Measurements from ENCODE around the gene FILIP1L.

DNA sequence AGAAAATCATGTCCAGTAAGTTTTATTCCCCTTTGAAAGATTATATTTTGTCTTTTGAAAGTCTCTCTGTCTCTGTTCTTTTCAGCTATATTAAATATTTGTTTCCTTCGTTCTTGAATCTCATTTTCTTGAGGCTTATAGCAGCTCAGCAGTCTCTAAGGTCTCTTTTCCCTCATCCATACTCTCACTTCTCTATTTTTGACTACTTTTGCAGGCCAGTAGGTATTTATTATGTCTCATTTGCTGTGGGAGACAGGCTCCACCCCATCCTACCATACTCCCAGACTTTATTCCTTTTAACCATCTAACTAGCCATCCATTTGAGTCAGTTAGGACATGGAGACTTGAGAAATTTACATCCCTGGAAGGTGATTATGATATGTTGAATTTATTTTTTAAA lies 71.0 kb downstream of the FILIP1L start:
- no peak for TF ChIP-seq RARB (CRISPR knock-in tag; IDR thresholded peaks at IDR 0.05)
- no peak for TF ChIP-seq ZNF565 (CRISPR knock-in tag; conservative IDR thresholded peaks at IDR 0.05; ENCODE audit: low read depth)
- TF ChIP-seq ZC3H10 (CRISPR knock-in tag; IDR thresholded peaks at IDR 0.05), result no peak
- TF ChIP-seq ZFP3 (CRISPR knock-in tag; IDR thresholded peaks at IDR 0.05), result no peak
- TF ChIP-seq, protein P1, sequence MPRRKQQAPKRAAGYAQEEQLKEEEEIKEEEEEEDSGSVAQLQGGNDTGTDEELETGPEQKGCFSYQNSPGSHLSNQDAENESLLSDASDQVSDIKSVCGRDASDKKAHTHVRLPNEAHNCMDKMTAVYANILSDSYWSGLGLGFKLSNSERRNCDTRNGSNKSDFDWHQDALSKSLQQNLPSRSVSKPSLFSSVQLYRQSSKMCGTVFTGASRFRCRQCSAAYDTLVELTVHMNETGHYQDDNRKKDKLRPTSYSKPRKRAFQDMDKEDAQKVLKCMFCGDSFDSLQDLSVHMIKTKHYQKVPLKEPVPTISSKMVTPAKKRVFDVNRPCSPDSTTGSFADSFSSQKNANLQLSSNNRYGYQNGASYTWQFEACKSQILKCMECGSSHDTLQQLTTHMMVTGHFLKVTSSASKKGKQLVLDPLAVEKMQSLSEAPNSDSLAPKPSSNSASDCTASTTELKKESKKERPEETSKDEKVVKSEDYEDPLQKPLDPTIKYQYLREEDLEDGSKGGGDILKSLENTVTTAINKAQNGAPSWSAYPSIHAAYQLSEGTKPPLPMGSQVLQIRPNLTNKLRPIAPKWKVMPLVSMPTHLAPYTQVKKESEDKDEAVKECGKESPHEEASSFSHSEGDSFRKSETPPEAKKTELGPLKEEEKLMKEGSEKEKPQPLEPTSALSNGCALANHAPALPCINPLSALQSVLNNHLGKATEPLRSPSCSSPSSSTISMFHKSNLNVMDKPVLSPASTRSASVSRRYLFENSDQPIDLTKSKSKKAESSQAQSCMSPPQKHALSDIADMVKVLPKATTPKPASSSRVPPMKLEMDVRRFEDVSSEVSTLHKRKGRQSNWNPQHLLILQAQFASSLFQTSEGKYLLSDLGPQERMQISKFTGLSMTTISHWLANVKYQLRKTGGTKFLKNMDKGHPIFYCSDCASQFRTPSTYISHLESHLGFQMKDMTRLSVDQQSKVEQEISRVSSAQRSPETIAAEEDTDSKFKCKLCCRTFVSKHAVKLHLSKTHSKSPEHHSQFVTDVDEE (CRISPR knock-in tag; IDR thresholded peaks at IDR 0.05), result no peak
- TF ChIP-seq, protein P2, sequence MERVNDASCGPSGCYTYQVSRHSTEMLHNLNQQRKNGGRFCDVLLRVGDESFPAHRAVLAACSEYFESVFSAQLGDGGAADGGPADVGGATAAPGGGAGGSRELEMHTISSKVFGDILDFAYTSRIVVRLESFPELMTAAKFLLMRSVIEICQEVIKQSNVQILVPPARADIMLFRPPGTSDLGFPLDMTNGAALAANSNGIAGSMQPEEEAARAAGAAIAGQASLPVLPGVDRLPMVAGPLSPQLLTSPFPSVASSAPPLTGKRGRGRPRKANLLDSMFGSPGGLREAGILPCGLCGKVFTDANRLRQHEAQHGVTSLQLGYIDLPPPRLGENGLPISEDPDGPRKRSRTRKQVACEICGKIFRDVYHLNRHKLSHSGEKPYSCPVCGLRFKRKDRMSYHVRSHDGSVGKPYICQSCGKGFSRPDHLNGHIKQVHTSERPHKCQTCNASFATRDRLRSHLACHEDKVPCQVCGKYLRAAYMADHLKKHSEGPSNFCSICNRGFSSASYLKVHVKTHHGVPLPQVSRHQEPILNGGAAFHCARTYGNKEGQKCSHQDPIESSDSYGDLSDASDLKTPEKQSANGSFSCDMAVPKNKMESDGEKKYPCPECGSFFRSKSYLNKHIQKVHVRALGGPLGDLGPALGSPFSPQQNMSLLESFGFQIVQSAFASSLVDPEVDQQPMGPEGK (CRISPR knock-in tag; IDR thresholded peaks at IDR 0.05; ENCODE audit: borderline replicate concordance), result no peak
- TF ChIP-seq, protein P3, sequence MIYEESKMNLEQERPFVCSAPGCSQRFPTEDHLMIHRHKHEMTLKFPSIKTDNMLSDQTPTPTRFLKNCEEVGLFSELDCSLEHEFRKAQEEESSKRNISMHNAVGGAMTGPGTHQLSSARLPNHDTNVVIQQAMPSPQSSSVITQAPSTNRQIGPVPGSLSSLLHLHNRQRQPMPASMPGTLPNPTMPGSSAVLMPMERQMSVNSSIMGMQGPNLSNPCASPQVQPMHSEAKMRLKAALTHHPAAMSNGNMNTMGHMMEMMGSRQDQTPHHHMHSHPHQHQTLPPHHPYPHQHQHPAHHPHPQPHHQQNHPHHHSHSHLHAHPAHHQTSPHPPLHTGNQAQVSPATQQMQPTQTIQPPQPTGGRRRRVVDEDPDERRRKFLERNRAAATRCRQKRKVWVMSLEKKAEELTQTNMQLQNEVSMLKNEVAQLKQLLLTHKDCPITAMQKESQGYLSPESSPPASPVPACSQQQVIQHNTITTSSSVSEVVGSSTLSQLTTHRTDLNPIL (CRISPR knock-in tag; IDR thresholded peaks at IDR 0.05; ENCODE audit: low read depth), result no peak
- TF ChIP-seq GLIS3 (CRISPR knock-in tag; IDR thresholded peaks at IDR 0.05), result no peak
- TF ChIP-seq ZNF8 (CRISPR knock-in tag; IDR thresholded peaks at IDR 0.05), result no peak
- no peak for TF ChIP-seq ESRRG (CRISPR knock-in tag; IDR thresholded peaks at IDR 0.05)
- no peak for TF ChIP-seq ZNF70 (CRISPR knock-in tag; IDR thresholded peaks at IDR 0.05)
- no peak for TF ChIP-seq TOX (CRISPR knock-in tag; IDR thresholded peaks at IDR 0.05; ENCODE audit: borderline replicate concordance)
- TF ChIP-seq, protein P4, sequence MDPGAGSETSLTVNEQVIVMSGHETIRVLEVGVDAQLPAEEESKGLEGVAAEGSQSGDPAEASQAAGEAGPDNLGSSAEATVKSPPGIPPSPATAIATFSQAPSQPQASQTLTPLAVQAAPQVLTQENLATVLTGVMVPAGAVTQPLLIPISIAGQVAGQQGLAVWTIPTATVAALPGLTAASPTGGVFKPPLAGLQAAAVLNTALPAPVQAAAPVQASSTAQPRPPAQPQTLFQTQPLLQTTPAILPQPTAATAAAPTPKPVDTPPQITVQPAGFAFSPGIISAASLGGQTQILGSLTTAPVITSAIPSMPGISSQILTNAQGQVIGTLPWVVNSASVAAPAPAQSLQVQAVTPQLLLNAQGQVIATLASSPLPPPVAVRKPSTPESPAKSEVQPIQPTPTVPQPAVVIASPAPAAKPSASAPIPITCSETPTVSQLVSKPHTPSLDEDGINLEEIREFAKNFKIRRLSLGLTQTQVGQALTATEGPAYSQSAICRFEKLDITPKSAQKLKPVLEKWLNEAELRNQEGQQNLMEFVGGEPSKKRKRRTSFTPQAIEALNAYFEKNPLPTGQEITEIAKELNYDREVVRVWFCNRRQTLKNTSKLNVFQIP (CRISPR knock-in tag; IDR thresholded peaks at IDR 0.05; ENCODE audit: borderline replicate concordance, low read depth), result no peak
